IgD-negative memory B cell (primary cell): ENCODE results near the gene CERS1. TPM values are rescaled to one million over a fixed set of nuclear protein-coding genes. Genes with fewer than 3 reads are reported as not detected.

Experiments used
- polyA plus RNA-seq: library from polyadenylated mRNA; unstranded; fragments of 300-500 nt; fragmentation: Illumina TruSeq; gene quantifications from one replicate; pipeline ENCODE4 v1.2.3, GENCODE V29; 2021

The CERS1 gene
- polyA plus RNA-seq, 1 donor from 2014 or later: not detected

Other genes starting within 250 kb of the CERS1 start
- gene CRTC1, start 212.5 kb downstream of the CERS1 start, polyA plus RNA-seq: 1.7 TPM
- not detected for gene COMP, start 104.9 kb downstream of the CERS1 start, polyA plus RNA-seq
- gene UPF1, start 64.2 kb downstream of the CERS1 start, polyA plus RNA-seq: 14.6 TPM
- gene COPE, start 23.2 kb upstream of the CERS1 start, polyA plus RNA-seq: 295 TPM
- gene DDX49, start 23.6 kb upstream of the CERS1 start, polyA plus RNA-seq: 30.2 TPM
- gene HOMER3, start 45.1 kb upstream of the CERS1 start, polyA plus RNA-seq: 25.2 TPM
- gene SUGP2, start 137.4 kb upstream of the CERS1 start, polyA plus RNA-seq: 11.8 TPM
- 27.9 TPM for gene ARMC6, start 137.4 kb upstream of the CERS1 start, polyA plus RNA-seq
- 35.9 TPM for gene SLC25A42, start 167.8 kb upstream of the CERS1 start, polyA plus RNA-seq
- 18.5 TPM for gene TMEM161A, start 242.3 kb upstream of the CERS1 start, polyA plus RNA-seq